CD14-positive monocyte (primary cell): ENCODE measurements around the gene TMEM140. TPM values are rescaled to one million over a fixed set of nuclear protein-coding genes. Genes with fewer than 3 reads are reported as not detected.

Experiments used
- DNase-seq, 3 donors: peaks; one replicate each; pipeline ENCODE4 v3.0.0-alpha.2; 2011 to 2022
- H2AFZ ChIP-seq: 2 replicates; pipeline ENCODE4 v1.6.0; 2012; ENCODE audit warnings: mild to moderate bottlenecking, low read depth, low read length, inconsistent platforms; ENCODE audit not compliant: insufficient read depth, poor library complexity, severe bottlenecking
- H3K27ac ChIP-seq, 2 donors: 1 replicate in 1 of 2; 2 replicates in 1 of 2; pipeline ENCODE4 v1.5.1; 2012 to 2013; ENCODE audit warnings: low read length in 2 of 2, control low read depth in 1 of 2, inconsistent platforms in 1 of 2, low read depth in 1 of 2, mild to moderate bottlenecking in 1 of 2
- H3K27me3 ChIP-seq, 2 donors: one replicate each; pipeline versions ENCODE4 v1.6.0 to v1.6.1; 2011 to 2013; ENCODE audit warnings: low read length in 2 of 2; ENCODE audit not compliant: control insufficient read depth in 2 of 2, insufficient read depth in 2 of 2
- H3K36me3 ChIP-seq, 2 donors: replicated peaks in 1 of 2; 1 replicate in 1 of 2; 2 replicates in 1 of 2; pipeline versions ENCODE4 v1.5.1 to v1.6.1; 2012 to 2013; ENCODE audit warnings: low read length in 2 of 2, control low read depth in 1 of 2, inconsistent platforms in 1 of 2, mild to moderate bottlenecking in 1 of 2; ENCODE audit not compliant: insufficient read depth in 2 of 2, control insufficient read depth in 1 of 2
- H3K4me1 ChIP-seq, 2 donors: 1 replicate in 1 of 2; 2 replicates in 1 of 2; pipeline versions ENCODE4 v1.5.1 to v1.6.1; 2012 to 2013; ENCODE audit warnings: low read length in 2 of 2, control low read depth in 1 of 2, inconsistent platforms in 1 of 2, mild to moderate bottlenecking in 1 of 2, moderate library complexity in 1 of 2; ENCODE audit not compliant: insufficient read depth in 2 of 2, control insufficient read depth in 1 of 2
- H3K4me2 ChIP-seq: replicated peaks from 2 replicates; pipeline ENCODE3; 2012; ENCODE audit warnings: low read length, moderate library complexity, mild to moderate bottlenecking; ENCODE audit not compliant: poor library complexity, severe bottlenecking; ENCODE audit errors: extremely low read depth
- H3K4me3 ChIP-seq, 3 experiments: fragments of 200-600 bp in 1 of 3; sonication (generic) in 1 of 3; replicated peaks in 1 of 3; 1 replicate in 2 of 3; 2 replicates in 1 of 3; pipeline ENCODE4 v1.5.1; 2011 to 2013; ENCODE audit warnings: low read length in 3 of 3, mild to moderate bottlenecking in 3 of 3, control low read depth in 2 of 3, low read depth in 2 of 3, inconsistent platforms in 1 of 3, moderate library complexity in 1 of 3
- H3K79me2 ChIP-seq: 2 replicates; pipeline ENCODE4 v1.6.0; 2012; ENCODE audit warnings: mild to moderate bottlenecking, control low read depth, inconsistent platforms, low read length, moderate library complexity; ENCODE audit not compliant: insufficient read depth
- H3K9ac ChIP-seq: 2 replicates; pipeline ENCODE4 v1.6.0; 2017; ENCODE audit warnings: low read length, mild to moderate bottlenecking; ENCODE audit not compliant: insufficient read depth, poor library complexity, severe bottlenecking
- H3K9me3 ChIP-seq, 2 donors: replicated peaks in 1 of 2; 1 replicate in 1 of 2; 2 replicates in 1 of 2; pipeline versions ENCODE4 v1.5.1 to v1.6.1; 2012 to 2013; ENCODE audit warnings: low read length in 2 of 2, control low read depth in 1 of 2; ENCODE audit not compliant: control insufficient read depth in 1 of 2, insufficient read depth in 1 of 2
- H4K20me1 ChIP-seq: 2 replicates; pipeline ENCODE4 v1.6.0; 2012; ENCODE audit warnings: mild to moderate bottlenecking, low read length, control low read depth, moderate library complexity; ENCODE audit not compliant: insufficient read depth
- H3K27ac Mint-ChIP-seq, 7 donors: one replicate each; pipeline ENCODE4 v1.8.0; 2020; ENCODE audit warnings: mild to moderate bottlenecking in 7 of 7, mixed read lengths in 7 of 7, moderate library complexity in 6 of 7, inconsistent platforms in 2 of 7
- H3K27me3 Mint-ChIP-seq, 3 donors: one replicate each; pipeline ENCODE4 v1.8.0; 2021 to 2022; ENCODE audit warnings: low read depth in 3 of 3, mild to moderate bottlenecking in 3 of 3, mixed read lengths in 3 of 3, moderate library complexity in 3 of 3, inconsistent platforms in 1 of 3
- H3K36me3 Mint-ChIP-seq, 2 donors: one replicate each; pipeline ENCODE4 v1.8.0; 2020; ENCODE audit warnings: mixed read lengths in 2 of 2, inconsistent platforms in 1 of 2, mild to moderate bottlenecking in 1 of 2
- H3K4me1 Mint-ChIP-seq: one replicate; pipeline ENCODE4 v1.8.0; 2020; ENCODE audit warnings: mild to moderate bottlenecking, mixed read lengths
- H3K4me3 Mint-ChIP-seq, 2 donors: one replicate each; pipeline ENCODE4 v1.8.0; 2020; ENCODE audit warnings: mild to moderate bottlenecking in 2 of 2, mixed read lengths in 2 of 2, moderate library complexity in 1 of 2
- H3K9me3 Mint-ChIP-seq, 7 donors: one replicate each; pipeline ENCODE4 v1.8.0; 2020 to 2022; ENCODE audit warnings: mixed read lengths in 7 of 7, mild to moderate bottlenecking in 6 of 7, moderate library complexity in 6 of 7, inconsistent platforms in 2 of 7
- CTCF ChIP-seq: fragments of 200-600 bp; IDR thresholded peaks from one replicate; pipeline ENCODE4 v1.8.0; 2022; ENCODE audit warnings: antibody characterized with exemption, mild to moderate bottlenecking
- WGBS: methylation state at CpG from one replicate; pipeline ENCODE4 v1.1.5; 2013; ENCODE audit warnings: missing lambda C conversion rate; ENCODE audit not compliant: insufficient coverage; 5-methylcytosine and 5-hydroxymethylcytosine counted together
- intact Hi-C, 2 donors: fragments of 100-400 bp; cut with micrococcal nuclease; formaldehyde crosslinking; loops; one replicate each; pipeline versions ENCODE4 v1.15.0 to v1.15.1; 2023
- polyA plus RNA-seq, 3 donors: library from polyadenylated mRNA; depleted of rRNA in 1 of 3; unstranded in 2 of 3; stranded (reverse) in 1 of 3; fragments of 300-500 nt in 2 of 3; fragments of >200 nt in 1 of 3; fragmentation: Illumina TruSeq in 2 of 3; gene quantifications; 1 replicate in 2 of 3; 2 replicates in 1 of 3; pipeline ENCODE4 v1.2.3, GENCODE V29; 2012 to 2021

TMEM140 gene
- polyA plus RNA-seq, 3 donors = 2.9 to 14.7 (median 10.6) TPM

- Histone ChIP-seq H4K20me1 (no peaks in the 10 kb centered on the region), H2AFZ (no peak overlapping the region), H3K4me2 (no peak overlapping the region), H3K27ac (no peak overlapping the region), H3K4me1 (no peaks in the 10 kb centered on the region), H3K79me2 (no peaks in the 10 kb centered on the region), H3K27me3 (no peaks in the 10 kb centered on the region), H3K36me3 (peaks cover 92 to 100% of the 10 kb centered on the region in 2 donors), H3K9me3 (no peaks in the 10 kb centered on the region), H3K9ac (no peak overlapping the region), H3K4me3 (no peak overlapping the region)
- no peak overlapping the region for H3K4me3 Mint-ChIP-seq
- DNase-seq = no peak
- peak overlapping the region in 2 of 7 donors; percentile 13 to 22 for H3K27ac Mint-ChIP-seq
- H3K4me1 Mint-ChIP-seq = no peaks in the 10 kb centered on the region
- intact Hi-C loops = loop anchor here in 1 of 2 donors (5.0 kb wide), 1 partner anchor 469 kb away; the partner anchor contains the start of gene STMP1
- no peaks in the 10 kb centered on the region for H3K9me3 Mint-ChIP-seq
- TF ChIP-seq CTCF = no peak
- H3K27me3 Mint-ChIP-seq = no peaks in the 10 kb centered on the region
- WGBS = 98% methylated on average over 8 of the region's 11 CpGs
- H3K36me3 Mint-ChIP-seq = peaks cover 97 to 100% of the 10 kb centered on the region in 2 donors
These were observed 45.2 kb downstream of the TMEM140 start for GRCh38 chr7:135192914-135193536.

- Histone ChIP-seq H3K27me3 (no peaks in the 10 kb centered on the region), H3K4me3 (no peak overlapping the region), H3K4me1 (no peaks in the 10 kb centered on the region), H3K27ac (no peak overlapping the region), H3K4me2 (no peak overlapping the region), H3K36me3 (peaks cover 92 to 100% of the 10 kb centered on the region in 2 donors), H3K79me2 (no peaks in the 10 kb centered on the region), H3K9me3 (no peaks in the 10 kb centered on the region), H2AFZ (no peak overlapping the region), H3K9ac (no peak overlapping the region), H4K20me1 (no peaks in the 10 kb centered on the region)
- H3K4me1 Mint-ChIP-seq = no peaks in the 10 kb centered on the region
- intact Hi-C loops = loop anchor here in 1 of 2 donors (5.0 kb wide), 1 partner anchor 469 kb away; the partner anchor contains the start of gene STMP1
- no peak for TF ChIP-seq CTCF
- peak overlapping the region in 4 of 7 donors; percentile 28 to 66 (median 41) for H3K27ac Mint-ChIP-seq
- H3K4me3 Mint-ChIP-seq = no peak overlapping the region
- DNase-seq = no peak
- WGBS = 100% methylated on average over 6 of the region's 10 CpGs
- no peaks in the 10 kb centered on the region for H3K9me3 Mint-ChIP-seq
- H3K27me3 Mint-ChIP-seq = no peaks in the 10 kb centered on the region
- peaks cover 96 to 100% of the 10 kb centered on the region in 2 donors for H3K36me3 Mint-ChIP-seq
These were observed 45.8 kb downstream of the TMEM140 start for GRCh38 chr7:135193615-135194081.
